ENCODE results near the gene SNX13.

The SNX13 gene

DNA sequence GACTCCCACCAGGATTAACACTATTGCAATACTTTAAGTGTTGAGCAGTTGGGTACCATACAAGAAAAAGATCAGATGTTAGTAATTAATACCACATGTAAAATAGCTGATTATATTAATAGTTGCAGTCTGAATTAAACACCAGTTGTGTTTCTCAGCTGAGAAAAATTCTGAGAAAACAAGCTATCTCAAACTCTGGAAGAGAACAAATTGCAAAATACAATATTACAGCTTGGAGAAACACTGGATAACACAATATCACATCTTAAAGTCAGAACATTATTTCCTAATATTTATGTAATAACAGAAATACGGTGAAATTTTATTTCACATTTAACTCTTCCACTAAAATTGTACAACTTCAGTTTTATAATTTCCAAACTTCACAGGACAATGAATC is 9.2 kb downstream of the SNX13 start:
- Histone ChIP-seq H3K4me1 (ENCODE audit: control insufficient read depth, insufficient read depth, low read length) (no peaks in the 10 kb centered on the region), H3K4me2 (ENCODE audit: low read length) (no peak overlapping the region)

DNA sequence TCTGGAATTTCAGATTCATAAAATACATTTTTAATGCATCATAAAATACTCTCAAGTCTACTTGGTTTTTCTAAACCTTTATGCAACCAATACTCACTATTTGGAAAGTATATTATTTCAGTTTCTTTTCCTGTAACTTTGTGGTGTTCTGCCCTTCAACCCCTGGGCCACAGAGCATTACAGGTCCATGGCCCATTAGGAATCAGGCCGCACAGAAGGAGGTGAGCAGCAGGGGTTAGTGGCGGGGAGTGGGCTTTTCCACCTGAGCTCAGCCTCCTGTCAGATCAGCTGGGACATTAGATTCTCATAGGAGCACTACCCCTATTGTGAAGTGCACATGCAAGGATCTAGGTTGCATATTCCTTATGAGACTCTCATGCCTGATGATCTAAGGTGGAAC is 9.7 kb downstream of the SNX13 start:
- H3K4me1 ChIP-seq (ENCODE audit: control insufficient read depth, insufficient read depth, low read length): no peaks in the 10 kb centered on the region
- H3K4me2 ChIP-seq (ENCODE audit: low read length): no peak overlapping the region
- H3K4me3 ChIP-seq (ENCODE audit: low read length): no peak overlapping the region
- no peaks in the 10 kb centered on the region for H3K9me3 ChIP-seq (replicated peaks; ENCODE audit: low read length)
- no peak overlapping the region for H3K9ac ChIP-seq (ENCODE audit: low read depth, low read length)
- H3K36me3 ChIP-seq (ENCODE audit: insufficient read depth, low read length): no peaks in the 10 kb centered on the region
- H3K27me3 ChIP-seq (ENCODE audit: control insufficient read depth, insufficient read depth, low read length): no peaks in the 10 kb centered on the region

More for the DNA sequence above, 9.2 kb downstream of the SNX13 start:
- H3K27me3 ChIP-seq (ENCODE audit: control insufficient read depth, insufficient read depth, low read length): no peaks in the 10 kb centered on the region
- H3K9me3 ChIP-seq (replicated peaks; ENCODE audit: low read length): no peaks in the 10 kb centered on the region
- no peak overlapping the region for H3K9ac ChIP-seq (ENCODE audit: low read depth, low read length)
- H3K36me3 ChIP-seq (ENCODE audit: insufficient read depth, low read length): no peaks in the 10 kb centered on the region
- no peak overlapping the region for H3K4me3 ChIP-seq (ENCODE audit: low read length)

DNA sequence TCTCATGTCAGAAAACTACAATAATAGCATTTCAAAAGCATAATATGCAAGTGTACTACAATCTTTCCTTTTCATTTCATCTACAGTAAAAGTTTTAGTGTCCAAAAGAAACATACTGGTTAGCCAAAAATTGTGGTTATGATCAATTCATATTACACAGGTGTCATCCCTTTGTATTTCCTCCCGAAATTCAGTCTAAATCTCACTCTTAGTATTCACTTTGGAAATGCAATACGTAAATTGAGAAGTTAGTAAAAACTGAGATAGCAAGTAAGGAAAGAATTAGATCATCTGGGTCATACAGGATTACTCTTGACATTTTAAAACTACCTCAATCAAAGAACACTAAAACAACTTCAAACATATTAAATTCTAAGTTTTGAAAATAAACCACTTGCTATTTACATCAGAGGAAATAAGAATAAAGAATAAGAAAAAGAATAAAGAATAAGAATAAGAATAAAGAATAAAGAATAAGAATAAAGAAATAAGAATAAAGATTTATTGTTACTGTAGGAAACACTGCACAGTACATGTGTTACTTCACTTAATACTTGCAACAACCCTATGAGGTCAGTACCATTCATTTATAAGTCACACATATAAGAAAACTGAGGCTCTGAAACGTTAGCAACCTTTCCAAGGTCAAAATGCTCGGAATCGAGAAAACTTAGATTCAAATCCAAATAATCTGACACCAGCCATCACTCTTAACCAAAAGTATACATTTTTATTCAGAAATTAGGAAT is 10.5 kb downstream of the SNX13 start:
- no peaks in the 10 kb centered on the region for H3K36me3 ChIP-seq (ENCODE audit: insufficient read depth, low read length)
- no peak overlapping the region for H3K4me2 ChIP-seq (ENCODE audit: low read length)
- no peak overlapping the region for H3K4me3 ChIP-seq (ENCODE audit: low read length)
- no peaks in the 10 kb centered on the region for H3K27me3 ChIP-seq (ENCODE audit: control insufficient read depth, insufficient read depth, low read length)
- no peak overlapping the region for H3K9ac ChIP-seq (ENCODE audit: low read depth, low read length)
- no peaks in the 10 kb centered on the region for H3K9me3 ChIP-seq (replicated peaks; ENCODE audit: low read length)
- no peaks in the 10 kb centered on the region for H3K4me1 ChIP-seq (ENCODE audit: control insufficient read depth, insufficient read depth, low read length)

DNA sequence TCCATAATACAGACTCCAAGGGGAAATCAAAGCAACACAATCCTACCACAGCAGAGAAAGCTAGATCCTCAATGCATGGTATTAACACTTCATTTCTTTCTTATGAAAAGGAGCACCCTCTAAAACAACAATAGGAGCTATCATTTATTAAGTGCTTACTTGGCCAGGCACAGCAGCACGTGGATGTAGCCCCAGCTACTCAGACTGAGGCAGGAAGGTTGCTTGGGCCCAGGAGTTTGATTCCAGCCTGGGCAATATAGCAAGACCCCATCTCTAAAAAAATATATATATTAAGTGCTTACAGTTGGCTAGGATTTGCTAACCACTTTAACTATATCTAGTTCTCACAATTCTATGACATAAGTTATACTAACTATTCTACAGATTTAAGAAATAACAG is 12.2 kb downstream of the SNX13 start:
- no peak overlapping the region for H3K4me3 ChIP-seq (ENCODE audit: low read length)
- H3K9ac ChIP-seq (ENCODE audit: low read depth, low read length): no peak overlapping the region
- no peak overlapping the region for H3K4me2 ChIP-seq (ENCODE audit: low read length)
- no peaks in the 10 kb centered on the region for H3K4me1 ChIP-seq (ENCODE audit: control insufficient read depth, insufficient read depth, low read length)
- no peaks in the 10 kb centered on the region for H3K9me3 ChIP-seq (replicated peaks; ENCODE audit: low read length)
- no peaks in the 10 kb centered on the region for H3K36me3 ChIP-seq (ENCODE audit: insufficient read depth, low read length)
- H3K27me3 ChIP-seq (ENCODE audit: control insufficient read depth, insufficient read depth, low read length): no peaks in the 10 kb centered on the region

DNA sequence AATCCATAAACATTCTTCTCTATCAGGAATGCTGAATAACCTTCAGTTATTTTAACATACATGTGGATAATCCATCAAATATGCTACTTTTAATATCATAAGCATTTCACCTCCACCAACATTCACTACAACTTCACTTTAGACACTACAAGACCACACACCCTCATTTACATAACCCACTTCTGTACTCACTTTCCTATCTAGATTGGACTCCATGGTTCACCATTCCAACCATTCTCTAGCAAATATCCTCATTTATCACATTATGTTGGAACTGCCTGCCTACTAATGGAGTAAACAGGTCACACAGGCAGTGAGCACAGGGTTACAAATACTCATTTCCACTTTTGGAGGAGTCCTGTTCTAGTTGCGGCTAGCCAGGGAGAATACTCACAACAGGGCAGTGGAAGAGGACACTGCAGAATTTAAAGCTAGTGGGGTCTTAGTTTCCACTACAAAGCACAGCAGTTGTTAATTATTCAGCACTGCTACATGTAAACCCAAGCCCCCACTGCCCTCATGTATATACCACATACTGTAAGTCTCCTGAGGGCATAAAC is 18.4 kb downstream of the SNX13 start:
- Histone ChIP-seq H3K27me3 (ENCODE audit: control insufficient read depth, insufficient read depth, low read length) (no peaks in the 10 kb centered on the region), H3K9me3 (replicated peaks; ENCODE audit: low read length) (peaks cover 5% of the 10 kb centered on the region), H3K9ac (ENCODE audit: low read depth, low read length) (no peak overlapping the region), H3K4me1 (ENCODE audit: control insufficient read depth, insufficient read depth, low read length) (no peaks in the 10 kb centered on the region), H3K36me3 (ENCODE audit: insufficient read depth, low read length) (no peaks in the 10 kb centered on the region), H3K4me3 (ENCODE audit: low read length) (no peak overlapping the region), H3K4me2 (ENCODE audit: low read length) (no peak overlapping the region)

DNA sequence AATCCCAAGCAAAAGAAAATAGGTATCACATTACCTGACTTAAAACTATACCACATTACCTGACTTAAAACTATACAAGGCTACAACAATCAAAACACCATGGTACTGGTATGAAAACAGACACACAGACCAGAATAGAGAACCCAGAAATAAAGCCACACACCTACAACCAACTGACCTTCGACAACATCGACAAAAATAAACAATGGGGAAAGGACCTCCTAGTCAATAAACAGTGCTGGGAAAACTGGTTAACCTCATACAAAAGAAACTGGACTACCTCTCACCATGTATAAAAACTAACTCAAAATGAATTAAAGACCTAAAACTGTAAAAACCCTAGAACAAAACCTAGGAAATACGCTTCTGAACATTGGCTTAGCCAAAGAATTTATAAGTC is 22.5 kb downstream of the SNX13 start:
- Histone ChIP-seq H3K4me1 (ENCODE audit: control insufficient read depth, insufficient read depth, low read length) (peaks cover 5% of the 10 kb centered on the region), H3K9me3 (replicated peaks; ENCODE audit: low read length) (peaks cover 9% of the 10 kb centered on the region), H3K27me3 (ENCODE audit: control insufficient read depth, insufficient read depth, low read length) (no peaks in the 10 kb centered on the region), H3K9ac (ENCODE audit: low read depth, low read length) (no peak overlapping the region), H3K4me3 (ENCODE audit: low read length) (no peak overlapping the region), H3K4me2 (ENCODE audit: low read length) (no peak overlapping the region), H3K36me3 (ENCODE audit: insufficient read depth, low read length) (no peaks in the 10 kb centered on the region)

DNA sequence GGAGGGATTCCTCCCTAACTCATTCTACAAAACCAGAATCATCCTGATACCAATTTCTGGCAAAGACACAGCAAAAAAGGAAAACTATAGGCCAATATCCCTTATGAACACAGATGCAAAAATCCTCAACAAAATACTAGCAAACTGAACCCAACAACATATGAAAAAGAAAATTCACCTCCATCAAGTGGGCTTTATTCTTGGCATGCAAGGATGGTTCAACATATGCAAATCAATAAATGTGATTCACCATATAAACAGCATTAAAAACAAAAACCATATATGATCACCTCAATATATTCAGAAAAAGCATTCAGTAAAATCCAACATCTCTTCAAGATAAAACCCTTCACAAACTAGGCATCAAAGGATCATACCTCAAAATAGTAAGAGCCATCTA is 23.5 kb downstream of the SNX13 start:
- Histone ChIP-seq H3K4me2 (ENCODE audit: low read length) (no peak overlapping the region), H3K4me3 (ENCODE audit: low read length) (no peak overlapping the region), H3K36me3 (ENCODE audit: insufficient read depth, low read length) (no peaks in the 10 kb centered on the region), H3K9me3 (replicated peaks; ENCODE audit: low read length) (peaks cover 9% of the 10 kb centered on the region), H3K9ac (ENCODE audit: low read depth, low read length) (no peak overlapping the region), H3K27me3 (ENCODE audit: control insufficient read depth, insufficient read depth, low read length) (no peaks in the 10 kb centered on the region), H3K4me1 (ENCODE audit: control insufficient read depth, insufficient read depth, low read length) (peaks cover 5% of the 10 kb centered on the region)

DNA sequence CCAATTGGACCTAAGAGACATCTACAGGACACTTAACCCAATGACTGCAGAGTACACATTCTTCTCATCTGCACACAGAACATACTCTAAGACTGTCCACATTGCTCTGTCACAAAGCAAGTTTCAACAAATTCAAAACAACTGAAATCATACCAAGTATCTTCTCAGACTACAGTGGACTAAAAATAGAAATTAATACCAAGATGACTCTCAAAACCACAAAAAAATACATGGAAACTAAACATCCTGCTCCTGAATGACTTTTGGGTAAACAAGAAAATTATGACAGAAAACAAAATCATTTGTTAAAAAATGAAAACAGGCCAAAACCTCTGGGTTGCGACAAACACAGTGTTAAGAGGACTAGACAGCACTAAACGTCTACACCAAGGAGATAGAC is 24.5 kb downstream of the SNX13 start:
- no peaks in the 10 kb centered on the region for H3K27me3 ChIP-seq (ENCODE audit: control insufficient read depth, insufficient read depth, low read length)
- H3K9ac ChIP-seq (ENCODE audit: low read depth, low read length): no peak overlapping the region
- H3K9me3 ChIP-seq (replicated peaks; ENCODE audit: low read length): peaks cover 9% of the 10 kb centered on the region
- H3K4me1 ChIP-seq (ENCODE audit: control insufficient read depth, insufficient read depth, low read length): peaks cover 5% of the 10 kb centered on the region
- H3K36me3 ChIP-seq (ENCODE audit: insufficient read depth, low read length): no peaks in the 10 kb centered on the region
- peak overlapping the region; percentile 42 for H3K4me2 ChIP-seq (ENCODE audit: low read length)
- H3K4me3 ChIP-seq (ENCODE audit: low read length): no peak overlapping the region

DNA sequence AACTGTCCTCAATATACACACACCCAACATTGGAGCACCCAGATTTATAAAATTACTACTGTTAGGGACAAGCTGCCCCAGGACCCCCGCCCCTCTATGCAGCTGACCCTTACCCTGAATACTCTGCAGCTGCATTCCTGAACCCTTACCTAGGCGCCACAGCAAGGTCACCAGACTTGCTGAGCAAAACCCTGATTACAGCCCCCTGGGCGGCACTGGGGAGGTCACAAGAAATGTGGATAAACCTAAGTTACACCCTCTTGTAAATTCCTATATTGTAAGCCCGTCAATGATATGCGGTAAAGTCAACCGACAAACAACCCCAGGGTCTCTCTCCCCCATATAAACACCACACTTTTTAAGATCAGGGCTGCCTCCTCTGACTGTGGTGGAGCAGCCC is 25.1 kb downstream of the SNX13 start:
- H3K36me3 ChIP-seq (ENCODE audit: insufficient read depth, low read length): no peaks in the 10 kb centered on the region
- H3K9me3 ChIP-seq (replicated peaks; ENCODE audit: low read length): peaks cover 9% of the 10 kb centered on the region
- no peak overlapping the region for H3K4me3 ChIP-seq (ENCODE audit: low read length)
- peak overlapping the region; percentile 42 for H3K4me2 ChIP-seq (ENCODE audit: low read length)
- H3K4me1 ChIP-seq (ENCODE audit: control insufficient read depth, insufficient read depth, low read length): peaks cover 5% of the 10 kb centered on the region
- H3K9ac ChIP-seq (ENCODE audit: low read depth, low read length): no peak overlapping the region
- H3K27me3 ChIP-seq (ENCODE audit: control insufficient read depth, insufficient read depth, low read length): no peaks in the 10 kb centered on the region

DNA sequence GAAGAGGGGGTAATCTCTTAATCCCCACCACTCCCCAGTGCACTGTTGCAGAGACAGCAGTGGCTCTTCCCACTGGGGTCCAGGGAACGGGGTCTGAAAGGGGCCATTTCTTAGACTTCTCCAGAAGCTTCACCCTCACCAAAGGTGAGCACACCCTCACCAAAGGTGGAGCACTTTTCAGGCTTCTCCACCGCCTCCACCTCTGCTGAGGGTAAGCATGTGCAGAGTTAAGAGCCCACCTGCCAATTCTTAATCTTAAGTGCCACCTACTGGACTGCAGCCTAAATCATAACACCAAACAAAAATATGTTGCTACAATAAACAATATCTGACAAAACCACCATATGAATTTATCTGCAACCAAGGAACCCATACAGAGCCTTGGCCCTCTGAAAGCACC is 27.0 kb downstream of the SNX13 start:
- Histone ChIP-seq H3K36me3 (ENCODE audit: insufficient read depth, low read length) (no peaks in the 10 kb centered on the region), H3K9me3 (replicated peaks; ENCODE audit: low read length) (peaks cover 9% of the 10 kb centered on the region), H3K4me2 (ENCODE audit: low read length) (no peak overlapping the region), H3K9ac (ENCODE audit: low read depth, low read length) (no peak overlapping the region), H3K4me3 (ENCODE audit: low read length) (no peak overlapping the region), H3K27me3 (ENCODE audit: control insufficient read depth, insufficient read depth, low read length) (no peaks in the 10 kb centered on the region), H3K4me1 (ENCODE audit: control insufficient read depth, insufficient read depth, low read length) (peaks cover 5% of the 10 kb centered on the region)

DNA sequence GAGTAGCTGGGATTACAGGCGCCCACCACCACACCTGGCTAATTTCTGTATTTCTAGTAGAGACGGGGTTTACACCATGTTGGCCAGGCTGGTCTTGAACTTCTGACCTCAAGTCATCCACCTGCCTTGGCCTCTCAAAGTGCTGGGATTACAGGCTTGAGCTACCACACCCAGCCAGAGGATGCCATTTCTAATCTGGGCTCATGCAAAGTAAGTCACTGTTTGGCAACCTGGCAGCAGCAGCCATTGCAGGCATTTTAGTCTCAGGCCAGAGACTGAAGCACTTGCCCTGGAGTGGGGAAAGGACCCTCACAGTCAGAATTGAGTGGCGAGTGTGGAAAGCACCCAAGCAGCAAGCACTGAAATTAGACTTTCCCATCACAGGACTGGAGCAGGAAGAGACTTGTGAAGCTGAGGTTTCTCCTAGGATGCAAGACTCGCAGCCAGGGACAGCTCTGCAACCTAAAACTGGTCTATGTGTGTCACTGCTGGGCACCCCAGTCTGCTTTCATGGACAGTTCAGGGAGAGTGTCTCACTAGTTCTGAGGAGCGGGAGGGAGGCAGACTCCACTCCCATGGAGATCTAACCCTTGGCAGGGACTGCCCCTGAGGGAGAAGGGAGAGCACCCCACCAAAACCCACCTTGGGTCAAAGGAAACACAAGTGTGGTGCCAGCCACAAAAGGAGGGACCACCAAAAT is 27.6 kb downstream of the SNX13 start:
- Histone ChIP-seq H3K36me3 (ENCODE audit: insufficient read depth, low read length) (no peaks in the 10 kb centered on the region), H3K9ac (ENCODE audit: low read depth, low read length) (no peak overlapping the region), H3K27me3 (ENCODE audit: control insufficient read depth, insufficient read depth, low read length) (no peaks in the 10 kb centered on the region), H3K9me3 (replicated peaks; ENCODE audit: low read length) (peaks cover 9% of the 10 kb centered on the region), H3K4me2 (ENCODE audit: low read length) (no peak overlapping the region), H3K4me3 (ENCODE audit: low read length) (no peak overlapping the region), H3K4me1 (ENCODE audit: control insufficient read depth, insufficient read depth, low read length) (peaks cover 5% of the 10 kb centered on the region)

DNA sequence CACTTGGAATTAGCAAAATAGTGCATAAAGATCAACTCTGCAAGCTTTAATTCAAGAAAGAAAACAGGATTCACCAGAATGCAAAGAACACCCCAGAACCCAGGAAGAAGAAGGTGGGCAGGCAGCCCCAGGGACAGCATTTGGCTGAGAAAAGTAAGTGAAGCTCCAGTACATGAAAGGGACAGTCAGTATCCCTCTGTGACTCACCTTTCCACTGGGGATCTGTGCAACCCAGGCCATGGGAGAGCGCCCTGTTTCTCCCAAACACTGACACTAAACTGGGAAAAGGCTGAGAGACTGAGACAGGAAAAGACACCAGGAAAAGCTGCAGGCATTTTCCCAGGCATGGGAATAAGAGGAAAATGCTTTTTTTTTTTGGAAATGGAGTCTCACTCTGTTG is 28.2 kb downstream of the SNX13 start:
- Histone ChIP-seq H3K9me3 (replicated peaks; ENCODE audit: low read length) (peaks cover 5% of the 10 kb centered on the region), H3K4me3 (ENCODE audit: low read length) (no peak overlapping the region), H3K36me3 (ENCODE audit: insufficient read depth, low read length) (no peaks in the 10 kb centered on the region), H3K4me1 (ENCODE audit: control insufficient read depth, insufficient read depth, low read length) (peaks cover 5% of the 10 kb centered on the region), H3K9ac (ENCODE audit: low read depth, low read length) (no peak overlapping the region), H3K27me3 (ENCODE audit: control insufficient read depth, insufficient read depth, low read length) (no peaks in the 10 kb centered on the region), H3K4me2 (ENCODE audit: low read length) (no peak overlapping the region)

Data from skeletal muscle satellite cell (primary cell).